Small intestine (tissue), 4 donors: ENCODE data around the gene ITLN2. TPM values are rescaled to one million over a fixed set of nuclear protein-coding genes. Genes with fewer than 3 reads are reported as not detected.

ENCODE experiments used
- polyA plus RNA-seq, 4 donors: library from polyadenylated mRNA; stranded (reverse) in 3 of 4; unstranded in 1 of 4; fragments of 200-250 nt in 3 of 4; fragments of 120-200 nt in 1 of 4; gene quantifications; one replicate each; pipeline versions ENCODE4 v1.2.1 to v1.2.3, GENCODE V29; 2013
- donor health status: healthy with polysubstance abuse.
- donor health status: Bipolar disorder and iron deficiency.
- donor health status: healthy.

Gene ITLN2
- polyA plus RNA-seq, 4 donors, result 1.7 to 318 (median 62.0) TPM

Other genes with a start within 250 kb of the ITLN2 start
- 10 to 100 TPM in 2 of 4 donors, 1 to 10 TPM in 2; 5.6 to 28.6 (median 10.7) TPM for gene CD48, start 243.0 kb downstream of the ITLN2 start, polyA plus RNA-seq
- gene SLAMF7, start 215.6 kb downstream of the ITLN2 start, polyA plus RNA-seq, result 10 to 100 TPM in 1 of 4 donors, 1 to 10 TPM in 3; 1.8 to 12.2 (median 3.7) TPM
- gene LY9, start 158.6 kb downstream of the ITLN2 start, polyA plus RNA-seq, result 1 to 10 TPM in 3 of 4 donors, under 1 TPM in 1; 0.45 to 3.8 (median 1.1) TPM
- gene CD244, start 91.9 kb downstream of the ITLN2 start, polyA plus RNA-seq, result 1 to 10 TPM in 2 of 4 donors, under 1 TPM in 2; 0.39 to 3.2 (median 1.1) TPM
- gene ITLN1, start 69.6 kb downstream of the ITLN2 start, polyA plus RNA-seq, result 100 to 1,000 TPM in 2 of 4 donors, 10 to 100 TPM in 2; 21.6 to 230 (median 95.8) TPM
- gene F11R, start 66.3 kb upstream of the ITLN2 start, polyA plus RNA-seq, result 100 to 1,000 TPM in 1 of 4 donors, 10 to 100 TPM in 3; 30.2 to 188 (median 55.7) TPM
- gene TSTD1, start 84.2 kb upstream of the ITLN2 start, polyA plus RNA-seq, result 100 to 1,000 TPM in 2 of 4 donors, 10 to 100 TPM in 2; 65.8 to 185 (median 97.8) TPM
- 100 to 1,000 TPM in 2 of 4 donors, 10 to 100 TPM in 2; 48.2 to 123 (median 84.8) TPM for gene USF1, start 91.2 kb upstream of the ITLN2 start, polyA plus RNA-seq
- gene ARHGAP30, start 115.1 kb upstream of the ITLN2 start, polyA plus RNA-seq, result 1 to 10 TPM; 2.2 to 5.8 (median 5.2) TPM
- 1 to 10 TPM in 1 of 4 donors, under 1 TPM in 2, not detected in 1; 0.22 to 1.0 (median 0.93) TPM for gene NECTIN4, start 134.7 kb upstream of the ITLN2 start, polyA plus RNA-seq
- 1 to 10 TPM; 1.8 to 5.8 (median 3.0) TPM for gene KLHDC9, start 143.6 kb upstream of the ITLN2 start, polyA plus RNA-seq
- gene PFDN2, start 163.2 kb upstream of the ITLN2 start, polyA plus RNA-seq, result 100 to 1,000 TPM in 2 of 4 donors, 10 to 100 TPM in 2; 62.8 to 130 (median 106) TPM
- 100 to 1,000 TPM in 1 of 4 donors, 10 to 100 TPM in 3; 51.3 to 131 (median 83.2) TPM for gene NIT1, start 163.3 kb upstream of the ITLN2 start, polyA plus RNA-seq
- 10 to 100 TPM; 22.7 to 31.8 (median 24.6) TPM for gene DEDD, start 177.9 kb upstream of the ITLN2 start, polyA plus RNA-seq
- 100 to 1,000 TPM; 137 to 193 (median 167) TPM for gene UFC1, start 199.2 kb upstream of the ITLN2 start, polyA plus RNA-seq
- 10 to 100 TPM; 15.4 to 30.8 (median 17.9) TPM for gene USP21, start 204.7 kb upstream of the ITLN2 start, polyA plus RNA-seq
- 10 to 100 TPM; 12.6 to 51.9 (median 18.9) TPM for gene PPOX, start 211.6 kb upstream of the ITLN2 start, polyA plus RNA-seq
- 10 to 100 TPM; 16.5 to 38.0 (median 29.7) TPM for gene B4GALT3, start 222.7 kb upstream of the ITLN2 start, polyA plus RNA-seq
- gene ADAMTS4, start 244.2 kb upstream of the ITLN2 start, polyA plus RNA-seq, result 1 to 10 TPM in 2 of 4 donors, under 1 TPM in 2; under 0.01 to 7.9 (median 0.78) TPM
- 100 to 1,000 TPM; 113 to 170 (median 121) TPM for gene NDUFS2, start 247.6 kb upstream of the ITLN2 start, polyA plus RNA-seq